ENCODE measurements around the gene SNX17.
"Not testable (repeated sequence)": the region's sequence is repeated elsewhere in the genome, so short reads cannot be mapped to it uniquely, and the experiment has no call there.

Gene SNX17, protein sequence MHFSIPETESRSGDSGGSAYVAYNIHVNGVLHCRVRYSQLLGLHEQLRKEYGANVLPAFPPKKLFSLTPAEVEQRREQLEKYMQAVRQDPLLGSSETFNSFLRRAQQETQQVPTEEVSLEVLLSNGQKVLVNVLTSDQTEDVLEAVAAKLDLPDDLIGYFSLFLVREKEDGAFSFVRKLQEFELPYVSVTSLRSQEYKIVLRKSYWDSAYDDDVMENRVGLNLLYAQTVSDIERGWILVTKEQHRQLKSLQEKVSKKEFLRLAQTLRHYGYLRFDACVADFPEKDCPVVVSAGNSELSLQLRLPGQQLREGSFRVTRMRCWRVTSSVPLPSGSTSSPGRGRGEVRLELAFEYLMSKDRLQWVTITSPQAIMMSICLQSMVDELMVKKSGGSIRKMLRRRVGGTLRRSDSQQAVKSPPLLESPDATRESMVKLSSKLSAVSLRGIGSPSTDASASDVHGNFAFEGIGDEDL

DNA sequence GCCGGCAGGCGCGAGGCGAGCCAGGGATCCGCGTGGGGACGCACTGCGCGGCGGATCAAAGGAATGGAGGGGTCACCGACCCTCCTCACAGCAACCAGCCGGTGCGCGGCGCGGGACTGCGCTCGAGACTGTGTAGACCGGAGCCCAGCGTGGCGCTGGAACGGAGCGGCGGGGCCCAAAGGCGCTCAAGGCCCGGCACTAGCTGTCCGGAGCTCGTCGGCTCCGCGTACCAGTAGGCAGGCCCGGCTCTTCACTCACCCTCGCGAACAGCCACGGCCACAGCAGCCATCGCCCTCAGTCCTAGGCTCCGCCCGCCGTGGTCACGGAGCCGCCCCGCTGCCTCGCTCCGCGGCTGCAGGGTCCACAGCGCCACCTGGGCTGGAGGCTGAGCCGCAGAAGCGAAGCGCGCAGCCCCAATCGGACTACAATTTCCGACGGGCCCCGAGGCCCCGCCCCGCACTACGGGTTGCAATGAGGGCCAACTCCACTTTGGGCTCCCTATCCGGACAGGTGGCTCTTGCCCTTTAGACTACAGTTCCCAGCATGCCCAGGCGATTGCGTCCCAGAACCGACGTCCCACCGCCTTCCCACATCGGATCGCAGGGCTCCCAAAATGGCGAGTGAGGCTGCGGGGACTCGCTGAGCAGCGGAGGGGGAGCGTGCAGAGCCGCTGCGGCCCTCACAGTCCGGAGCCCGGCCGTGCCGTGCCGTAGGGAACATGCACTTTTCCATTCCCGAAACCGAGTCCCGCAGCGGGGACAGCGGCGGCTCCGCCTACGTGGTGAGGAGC lies at the start of gene SNX17, which contains the start of gene EIF2B4:
TSS of gene SNX17 (plus strand) at position 591 of the 790 bp plus-strand sequence. CDS start at position 719, 128 bp downstream.
TSS of gene EIF2B4 (minus strand) at position 313 of the 790 bp plus-strand sequence. CDS start at position 289, 24 bp downstream.
- DNase-seq = peak; percentile 89 to 100 (median 99)

DNA sequence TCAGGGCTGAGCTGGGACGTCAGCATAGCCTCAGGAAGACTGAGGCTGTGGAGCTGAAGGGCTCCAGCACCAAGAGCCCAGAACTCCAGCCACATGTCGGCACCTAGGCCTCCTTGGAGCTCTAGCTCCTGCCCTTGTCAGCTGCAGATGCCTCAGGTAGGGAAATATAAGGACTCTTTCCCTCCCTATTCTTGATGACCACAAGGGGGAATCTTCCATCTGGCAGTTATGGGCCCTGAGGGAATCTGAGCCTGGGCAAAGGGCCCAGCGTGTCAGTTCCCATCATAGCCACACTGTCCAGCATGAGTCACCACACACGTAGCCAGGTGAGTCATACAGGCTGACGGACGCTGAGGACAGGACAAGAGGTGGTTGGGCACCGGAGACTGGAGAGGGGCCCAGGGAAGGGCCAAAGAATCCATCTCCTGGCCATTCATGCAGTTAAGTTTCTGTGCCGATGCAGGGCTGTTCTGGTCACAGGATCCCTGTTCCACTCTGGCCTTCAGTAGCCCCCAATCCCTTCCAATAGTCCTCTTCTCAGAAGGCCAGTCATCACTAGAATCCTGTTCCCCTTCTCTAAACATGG lies 49.4 kb upstream of the SNX17 start:
- peak in 6 of 51 donors; percentile 2 to 33 (median 16) for DNase-seq

DNA sequence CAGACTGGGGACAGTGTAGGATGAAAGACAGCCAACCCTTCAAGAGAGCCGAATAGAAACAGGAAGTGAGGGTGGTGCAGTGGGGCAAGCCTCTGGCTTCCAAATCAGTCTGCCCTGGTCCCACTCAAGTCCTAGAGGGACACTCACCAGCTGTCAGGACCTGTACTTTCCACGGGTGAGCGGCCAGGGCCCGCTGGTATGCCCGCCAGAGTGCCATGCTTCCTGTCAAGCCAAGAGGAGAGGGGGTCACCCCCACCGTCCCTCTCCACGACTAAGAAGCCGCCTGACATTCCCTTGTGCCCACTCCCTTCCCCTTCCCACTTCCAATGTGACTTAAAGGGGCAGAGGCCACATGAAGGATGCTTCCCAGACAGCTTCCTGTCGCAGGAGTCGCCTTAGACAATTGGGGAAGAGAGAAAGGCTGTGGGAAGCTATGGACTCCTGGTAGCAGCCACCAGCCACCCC lies 48.1 kb upstream of the SNX17 start:
- DNase-seq = peak in 2 of 51 donors; percentile 13 to 44

DNA sequence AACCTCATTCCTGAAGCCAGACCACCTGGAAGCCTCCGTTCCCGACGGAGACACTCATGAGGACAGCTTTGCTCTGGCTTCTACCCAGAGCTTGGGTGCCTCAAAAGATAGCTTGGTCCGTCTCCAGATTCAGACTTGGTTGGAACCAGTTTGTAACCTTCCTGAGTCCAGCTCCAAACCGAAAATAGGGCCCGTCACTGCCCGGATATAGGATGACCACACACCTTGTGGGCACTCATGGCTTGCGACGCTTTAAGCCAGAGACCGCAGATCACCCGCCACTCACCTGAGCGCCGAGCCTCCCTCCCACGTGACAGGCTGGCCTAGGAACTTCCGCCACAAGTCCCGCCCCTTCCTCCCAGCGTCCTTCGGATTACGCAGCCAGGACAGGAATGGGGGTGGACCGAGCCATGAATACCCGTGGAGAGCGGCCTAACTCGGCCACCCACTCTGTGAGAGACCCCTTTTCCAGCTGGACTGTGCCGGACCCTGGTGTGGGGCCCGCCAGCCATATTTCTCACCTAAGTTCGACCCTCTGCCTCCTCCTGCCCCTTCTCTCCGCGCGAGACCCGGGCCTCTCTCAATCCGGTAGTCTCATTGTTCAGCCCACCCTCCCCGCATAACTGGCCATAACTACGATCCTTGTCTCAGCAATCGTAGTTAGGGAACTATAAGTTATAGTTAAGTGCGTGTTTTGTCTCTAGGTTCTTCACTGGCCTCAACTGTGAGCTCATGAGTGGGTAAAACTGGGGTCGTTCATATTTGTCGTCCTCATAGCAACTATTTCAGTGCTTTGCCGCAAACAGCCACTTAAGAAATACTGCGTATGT lies 47.4 kb upstream of the SNX17 start, which contains the start of gene MPV17:
TSS of gene MPV17 (minus strand) at position 332 of the 830 bp plus-strand sequence. CDS start 580 bp downstream, outside the sequence.
- peak; percentile 25 to 94 (median 84) for DNase-seq

DNA sequence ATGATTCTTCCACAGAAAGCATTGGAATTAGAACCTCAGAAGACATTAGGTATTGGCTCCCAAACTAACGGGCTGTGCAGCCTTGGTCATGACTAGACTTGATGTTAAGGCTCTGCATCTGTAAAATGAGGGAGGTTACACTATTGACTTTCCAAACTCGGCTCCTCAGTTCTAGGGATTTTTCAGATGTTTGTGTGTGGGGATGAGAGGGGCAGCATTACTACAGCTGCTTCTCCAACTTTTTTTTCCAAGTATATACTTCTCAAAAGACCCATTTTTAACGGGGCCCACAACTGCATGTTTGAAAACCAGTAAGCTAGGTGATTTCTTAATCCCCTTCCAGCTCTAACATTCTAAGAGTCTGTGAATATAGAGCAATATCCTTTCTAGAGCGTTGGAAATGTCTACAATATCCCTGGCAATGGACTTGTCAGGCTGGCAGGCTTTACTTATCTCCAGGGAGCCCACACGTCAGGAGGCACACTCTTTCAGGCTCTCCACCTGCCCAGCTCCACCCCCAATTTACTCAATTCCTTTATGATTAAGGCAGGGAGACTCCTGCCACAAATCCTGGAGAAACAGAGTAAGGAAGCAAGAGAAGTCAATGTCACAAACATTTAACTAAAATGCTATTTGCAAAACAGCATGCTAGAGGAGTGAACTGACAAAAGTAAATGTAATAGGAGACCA lies 46.7 kb upstream of the SNX17 start:
- DNase-seq = no peak

DNA sequence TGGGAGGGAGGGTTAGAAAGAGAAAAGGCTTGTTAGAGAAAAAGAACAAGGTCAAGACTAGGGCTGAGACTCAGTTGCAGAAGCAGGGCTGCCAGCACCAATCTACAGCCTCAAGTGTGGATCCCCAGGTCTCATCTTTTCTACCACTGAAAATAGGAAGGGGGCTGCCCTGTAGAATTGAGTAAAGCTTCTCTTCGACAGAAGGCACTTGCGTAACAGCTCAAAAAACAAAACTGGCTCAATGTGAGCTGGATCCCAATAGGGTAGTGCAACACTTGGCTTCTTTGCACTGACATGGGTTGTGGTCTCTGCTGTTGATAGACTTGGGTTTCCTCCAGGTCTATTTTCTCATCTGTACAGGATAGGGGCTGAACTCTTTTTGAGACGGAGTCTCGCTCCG lies 45.7 kb upstream of the SNX17 start:
- no peak for DNase-seq

DNA sequence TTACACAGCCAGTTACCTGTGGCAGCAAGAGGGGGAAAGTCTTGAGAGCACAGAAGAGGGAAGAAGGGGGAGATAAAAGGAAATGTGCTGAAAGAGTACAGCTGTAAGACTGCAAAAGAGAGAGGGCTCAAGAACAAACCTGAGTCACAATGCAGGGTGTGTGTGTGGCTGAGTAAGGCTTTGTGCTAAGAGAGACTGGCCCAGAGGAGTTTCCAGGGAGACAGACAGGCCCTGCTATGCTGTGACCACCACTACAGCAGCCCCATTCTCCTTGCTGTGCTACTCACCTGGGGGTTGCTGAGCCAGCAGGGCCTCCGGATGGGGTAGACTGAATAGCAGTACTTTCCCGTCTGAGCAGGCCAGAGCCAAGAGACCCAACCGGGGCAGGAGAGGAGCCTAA lies 35.1 kb upstream of the SNX17 start:
- DNase-seq = no peak

DNA sequence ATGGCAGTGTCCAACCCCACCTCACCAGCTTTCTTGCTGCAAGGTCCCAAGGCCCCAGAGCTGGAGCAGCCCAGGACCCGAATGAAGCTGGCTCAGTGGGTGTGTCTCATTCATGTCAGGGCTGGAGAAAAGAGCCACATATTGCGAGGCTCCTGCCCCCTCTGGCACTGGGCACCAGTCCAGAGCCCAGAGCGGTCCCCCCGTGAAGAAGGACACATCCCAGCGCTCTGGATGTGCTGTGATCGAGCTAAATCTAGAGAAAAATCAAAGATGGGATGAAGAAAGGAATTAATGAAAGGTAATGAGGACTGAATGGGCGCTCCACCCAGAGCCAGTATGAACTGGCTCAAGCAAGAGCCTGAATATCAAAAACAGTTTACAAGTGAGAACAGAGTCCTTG lies 34.2 kb upstream of the SNX17 start:
- DNase-seq = no peak

DNA sequence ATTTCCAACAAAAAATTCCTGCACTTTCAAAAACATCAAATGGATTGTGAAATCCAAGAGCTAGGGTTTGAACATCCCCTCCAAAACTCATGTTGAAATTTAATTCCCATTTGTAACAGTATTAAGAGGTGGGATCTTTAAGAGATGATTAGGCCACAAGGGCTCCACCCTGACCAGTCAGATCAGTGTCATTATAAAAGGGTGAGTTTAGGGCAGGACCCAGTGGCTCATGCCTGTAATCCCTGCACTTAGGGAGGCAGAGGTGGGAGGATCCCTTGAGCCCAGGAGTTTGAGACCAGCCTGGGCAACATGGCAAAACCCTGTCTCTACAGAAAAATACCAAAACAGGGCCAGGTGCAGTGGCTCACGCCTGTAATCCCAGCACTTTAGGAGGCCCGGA lies 22.8 kb upstream of the SNX17 start:
- DNase-seq = no peak

DNA sequence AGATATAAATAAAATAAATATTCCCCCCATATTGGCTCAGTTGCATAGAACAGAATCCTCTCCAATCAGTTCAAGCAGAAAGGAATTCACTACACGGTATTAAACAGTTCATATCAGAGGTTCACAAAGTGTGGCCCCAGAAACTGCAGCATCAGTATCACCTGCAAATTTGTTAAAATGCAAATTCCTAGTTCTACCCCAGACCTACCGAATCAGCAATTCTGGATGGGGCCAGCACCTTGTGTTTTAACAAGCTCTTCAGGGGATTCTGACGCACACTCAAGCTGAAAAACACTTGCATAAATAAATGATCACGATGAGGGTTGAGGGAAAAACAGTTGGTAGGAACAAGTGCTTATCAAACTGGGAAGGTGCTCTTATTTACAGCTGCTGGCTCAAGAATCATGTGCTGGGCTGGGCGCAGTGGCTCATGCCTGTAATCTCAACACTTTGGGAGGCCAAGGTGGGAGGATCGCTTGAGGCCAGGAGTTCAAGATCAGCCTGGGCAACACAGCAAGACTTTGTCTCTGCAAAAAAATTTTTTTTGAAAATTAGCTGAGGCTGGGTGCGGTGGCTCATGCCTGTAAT lies 20.2 kb upstream of the SNX17 start:
- DNase-seq = no peak

DNA sequence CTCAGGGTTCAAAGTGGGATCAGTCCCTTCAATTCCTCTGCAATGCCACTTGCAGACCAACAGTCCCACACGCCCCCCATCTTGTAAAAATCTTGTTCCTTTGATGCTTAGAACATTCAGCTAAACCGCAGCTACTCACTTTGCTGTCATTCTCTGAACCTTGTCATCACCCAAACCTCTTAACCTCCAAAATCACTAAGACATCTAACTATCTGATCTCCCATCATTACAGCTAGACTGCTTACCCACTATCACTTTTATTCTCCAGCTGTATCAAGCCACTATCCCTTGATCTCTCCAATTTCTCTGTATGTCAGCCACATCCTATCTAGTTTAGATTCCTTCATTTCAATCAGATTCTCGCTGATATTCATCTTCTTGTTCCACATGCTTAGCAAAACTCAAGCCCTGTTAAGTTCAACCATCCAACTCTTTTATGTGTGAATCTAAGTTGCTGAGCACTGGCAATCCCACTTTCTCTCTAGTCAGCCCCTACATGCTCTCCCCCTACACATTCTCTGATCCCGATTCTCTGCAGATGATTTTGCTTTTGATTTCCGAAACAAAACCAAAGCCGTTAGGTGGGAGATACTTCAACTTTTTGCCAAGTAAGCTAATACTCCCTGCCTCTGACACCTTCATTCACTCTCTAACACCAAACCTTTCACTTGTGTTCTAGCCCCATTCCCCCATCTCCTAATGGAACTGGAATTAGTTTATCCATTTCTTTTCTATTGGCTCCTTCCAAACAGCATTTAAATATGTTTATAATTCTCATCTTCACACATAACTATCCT lies 18.4 kb upstream of the SNX17 start:
- no peak for DNase-seq

DNA sequence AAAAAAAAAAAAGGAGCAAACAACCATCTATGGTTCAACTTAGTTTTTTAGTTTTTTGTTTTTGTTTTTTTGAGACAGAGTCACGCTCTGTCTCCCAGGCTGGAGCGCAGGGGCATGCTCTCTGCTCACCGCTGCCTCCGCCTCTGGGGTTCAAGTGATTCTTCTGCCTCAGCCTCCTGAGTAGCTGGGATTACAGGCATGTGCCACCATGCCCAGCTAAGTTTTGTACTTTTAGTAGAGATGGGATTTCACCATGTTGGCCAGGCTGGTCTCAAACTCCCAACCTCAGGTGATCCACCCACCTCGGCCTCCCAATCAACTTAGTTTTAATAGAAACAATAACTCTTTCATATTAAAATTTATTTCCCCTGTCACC lies 17.0 kb upstream of the SNX17 start:
- DNase-seq = not testable (repeated sequence)

DNA sequence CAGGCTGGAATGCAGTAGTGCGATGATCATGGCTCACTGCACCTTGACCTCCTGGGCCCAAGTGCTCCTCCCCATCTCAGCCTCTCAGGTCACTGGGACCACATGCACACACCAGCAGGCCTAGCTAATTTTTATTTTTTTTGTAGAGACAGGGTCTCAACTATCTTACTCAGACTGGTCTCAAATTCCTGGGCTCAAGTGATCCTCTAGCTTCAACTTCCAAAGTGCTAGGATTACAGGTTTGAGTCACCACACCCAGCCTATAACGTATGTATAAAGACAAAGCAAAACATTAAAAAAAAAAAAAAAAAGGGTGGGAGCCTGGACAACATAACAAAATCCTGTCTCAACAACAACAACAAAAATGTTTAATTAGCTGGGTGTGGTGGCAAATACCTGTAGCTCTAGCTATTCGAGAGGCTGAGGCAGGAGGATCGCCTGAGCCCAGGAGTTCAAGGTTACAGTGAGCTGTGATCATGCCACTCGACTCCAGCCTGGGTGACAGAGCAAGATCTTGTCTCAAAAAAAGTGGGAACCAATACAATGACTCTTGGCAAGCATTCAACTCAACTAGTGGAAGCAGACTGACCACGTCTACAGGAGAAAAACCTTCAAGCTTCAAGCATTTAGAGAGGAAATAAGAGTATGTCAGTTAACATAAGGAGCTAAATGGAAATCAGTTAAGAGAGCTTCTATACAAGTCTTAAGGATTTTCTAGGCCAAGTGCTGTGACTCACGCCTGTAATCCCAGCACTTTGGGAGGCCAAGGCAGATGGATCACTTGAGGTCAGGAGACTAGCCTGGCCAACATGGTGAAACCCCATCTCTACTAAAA lies 16.4 kb upstream of the SNX17 start:
- no peak for DNase-seq

DNA sequence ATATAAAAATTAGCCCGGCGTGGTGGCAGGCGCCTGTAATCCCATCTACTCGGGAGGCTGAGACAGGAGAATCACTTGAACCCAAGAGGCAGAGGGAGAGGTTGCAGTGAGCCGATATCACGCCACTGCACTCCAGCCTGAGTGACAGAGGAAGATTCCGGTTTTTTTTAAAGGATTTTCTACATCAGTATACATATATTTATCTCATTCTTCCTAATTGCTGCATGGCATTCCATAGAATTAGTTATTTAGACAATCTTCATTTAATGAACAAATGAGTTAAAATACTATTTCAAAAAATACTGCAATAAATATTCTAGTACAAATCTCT lies 15.9 kb upstream of the SNX17 start:
- no peak for DNase-seq

DNA sequence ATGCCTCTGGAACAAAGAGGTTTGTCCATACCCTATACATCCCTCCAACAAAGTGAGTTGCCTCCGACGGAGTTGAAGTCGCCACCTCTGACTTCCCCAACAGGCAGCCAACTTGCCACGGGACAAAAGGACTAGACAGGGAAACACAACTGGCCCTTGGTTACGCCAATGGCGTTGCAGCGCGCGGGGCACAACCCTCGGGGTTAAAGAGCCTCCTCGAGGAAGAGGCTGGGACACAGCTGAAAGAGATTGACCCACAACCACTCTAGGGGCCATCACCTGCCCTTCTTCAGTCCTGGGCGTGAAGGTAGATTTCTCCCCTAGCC lies 14.4 kb upstream of the SNX17 start:
- peak in 8 of 51 donors; percentile 27 to 56 (median 36) for DNase-seq

DNA sequence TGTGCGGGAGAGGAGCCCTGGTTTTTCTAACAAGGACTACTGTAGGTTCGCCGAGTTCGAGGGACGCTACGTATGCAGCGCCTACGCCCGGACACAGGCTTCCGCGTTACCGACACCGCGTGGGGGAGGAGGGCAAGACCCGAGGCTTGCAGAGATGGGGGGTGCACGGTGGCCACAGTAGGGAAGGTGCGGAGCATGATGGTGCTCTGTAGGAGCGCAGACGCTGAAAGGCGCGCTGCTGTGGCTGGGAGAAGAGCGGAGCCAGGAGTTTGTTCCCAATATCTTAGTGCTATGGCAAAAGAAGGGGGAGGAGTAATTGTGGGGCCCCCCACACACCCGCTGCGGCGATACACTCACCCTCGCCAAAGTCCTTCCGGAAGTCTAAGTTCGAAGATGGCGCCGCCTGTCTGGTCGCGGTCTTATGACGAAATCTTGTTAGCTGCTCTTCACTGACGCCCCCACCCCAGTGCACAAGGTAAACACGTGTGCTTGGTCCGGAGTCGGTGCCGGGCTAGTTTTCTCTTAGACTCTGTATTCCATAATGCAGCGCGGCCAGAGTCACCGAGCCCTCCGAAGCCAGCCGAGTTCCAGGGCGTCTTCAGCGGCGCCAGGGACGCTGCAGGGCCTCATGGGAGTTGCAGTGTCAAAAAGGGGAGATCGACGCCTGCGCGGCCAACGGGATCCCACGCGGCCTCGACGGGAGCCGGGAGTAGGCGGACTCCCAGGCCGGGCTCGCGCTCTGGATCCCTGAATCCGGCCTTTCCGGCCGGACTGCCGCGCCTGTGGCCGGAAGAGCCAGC lies 13.8 kb upstream of the SNX17 start, which contains the start of gene GTF3C2:
TSS of gene GTF3C2 (minus strand) at position 383 of the 800 bp plus-strand sequence. CDS start 13,210 bp downstream, outside the sequence.
- DNase-seq = peak; percentile 79 to 100 (median 95)

Data from hypothalamus (tissue), 51 donors.